HL-60 (cell line): ENCODE measurements around the gene ADAMTS2.

Source experiments
- DNase-seq, 2 experiments: peaks; one replicate each; pipeline ENCODE4 v3.0.0-alpha.2; 2010 to 2020; ENCODE audit warnings: low read depth in 1 of 2, low spot score in 1 of 2
- H3K27ac ChIP-seq: fragments of 250-450 bp; sonication (Bioruptor Pico); replicated peaks from 2 replicates; pipeline ENCODE4 v1.5.1; 2020; ENCODE audit warnings: mild to moderate bottlenecking, moderate library complexity
- H3K27me3 ChIP-seq: fragments of 250-450 bp; sonication (Bioruptor Pico); 2 replicates; pipeline ENCODE4 v1.5.1; 2021; ENCODE audit warnings: mild to moderate bottlenecking, moderate library complexity; ENCODE audit not compliant: insufficient read depth, poor library complexity, severe bottlenecking
- H3K4me3 ChIP-seq: replicated peaks from 2 replicates; pipeline ENCODE4 v1.5.1; 2011; ENCODE audit warnings: mild to moderate bottlenecking, control low read depth, low read length; ENCODE audit not compliant: insufficient read depth
- GABPA ChIP-seq: IDR thresholded peaks from 2 replicates; pipeline ENCODE4 v1.6.1; 2012; ENCODE audit warnings: low read depth
- POLR2AphosphoS5 ChIP-seq: IDR thresholded peaks from 2 replicates; pipeline ENCODE4 v1.6.1; 2012; ENCODE audit warnings: low read depth
- SPI1 ChIP-seq: IDR thresholded peaks from 2 replicates; pipeline ENCODE4 v1.6.1; 2012; ENCODE audit warnings: low read depth, mild to moderate bottlenecking, borderline replicate concordance
- TF ChIP-seq, protein P1 (sequence below): IDR thresholded peaks from one replicate; pipeline ENCODE4 v1.5.1; 2011; ENCODE audit warnings: low read length, control low read depth, inconsistent platforms; ENCODE audit not compliant: insufficient read depth
- TF ChIP-seq, protein P2 (sequence below): IDR thresholded peaks from 2 replicates; pipeline ENCODE4 v1.6.1; 2012; ENCODE audit warnings: low read depth; ENCODE audit not compliant: insufficient replicate concordance

Gene ADAMTS2

GRCh38 chr5:179164331-179165311 lies 180.6 kb downstream of the ADAMTS2 start:
- TF ChIP-seq, protein P1, sequence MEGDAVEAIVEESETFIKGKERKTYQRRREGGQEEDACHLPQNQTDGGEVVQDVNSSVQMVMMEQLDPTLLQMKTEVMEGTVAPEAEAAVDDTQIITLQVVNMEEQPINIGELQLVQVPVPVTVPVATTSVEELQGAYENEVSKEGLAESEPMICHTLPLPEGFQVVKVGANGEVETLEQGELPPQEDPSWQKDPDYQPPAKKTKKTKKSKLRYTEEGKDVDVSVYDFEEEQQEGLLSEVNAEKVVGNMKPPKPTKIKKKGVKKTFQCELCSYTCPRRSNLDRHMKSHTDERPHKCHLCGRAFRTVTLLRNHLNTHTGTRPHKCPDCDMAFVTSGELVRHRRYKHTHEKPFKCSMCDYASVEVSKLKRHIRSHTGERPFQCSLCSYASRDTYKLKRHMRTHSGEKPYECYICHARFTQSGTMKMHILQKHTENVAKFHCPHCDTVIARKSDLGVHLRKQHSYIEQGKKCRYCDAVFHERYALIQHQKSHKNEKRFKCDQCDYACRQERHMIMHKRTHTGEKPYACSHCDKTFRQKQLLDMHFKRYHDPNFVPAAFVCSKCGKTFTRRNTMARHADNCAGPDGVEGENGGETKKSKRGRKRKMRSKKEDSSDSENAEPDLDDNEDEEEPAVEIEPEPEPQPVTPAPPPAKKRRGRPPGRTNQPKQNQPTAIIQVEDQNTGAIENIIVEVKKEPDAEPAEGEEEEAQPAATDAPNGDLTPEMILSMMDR: no peak
- no peak for DNase-seq
- Histone ChIP-seq H3K27ac (no peak overlapping the region), H3K27me3 (no peaks in the 10 kb centered on the region), H3K4me3 (no peak overlapping the region)

- TF ChIP-seq, protein P1: no peak
- TF ChIP-seq SPI1 (no peak), POLR2AphosphoS5 (no peak), GABPA (no peak)
- TF ChIP-seq, protein P2, sequence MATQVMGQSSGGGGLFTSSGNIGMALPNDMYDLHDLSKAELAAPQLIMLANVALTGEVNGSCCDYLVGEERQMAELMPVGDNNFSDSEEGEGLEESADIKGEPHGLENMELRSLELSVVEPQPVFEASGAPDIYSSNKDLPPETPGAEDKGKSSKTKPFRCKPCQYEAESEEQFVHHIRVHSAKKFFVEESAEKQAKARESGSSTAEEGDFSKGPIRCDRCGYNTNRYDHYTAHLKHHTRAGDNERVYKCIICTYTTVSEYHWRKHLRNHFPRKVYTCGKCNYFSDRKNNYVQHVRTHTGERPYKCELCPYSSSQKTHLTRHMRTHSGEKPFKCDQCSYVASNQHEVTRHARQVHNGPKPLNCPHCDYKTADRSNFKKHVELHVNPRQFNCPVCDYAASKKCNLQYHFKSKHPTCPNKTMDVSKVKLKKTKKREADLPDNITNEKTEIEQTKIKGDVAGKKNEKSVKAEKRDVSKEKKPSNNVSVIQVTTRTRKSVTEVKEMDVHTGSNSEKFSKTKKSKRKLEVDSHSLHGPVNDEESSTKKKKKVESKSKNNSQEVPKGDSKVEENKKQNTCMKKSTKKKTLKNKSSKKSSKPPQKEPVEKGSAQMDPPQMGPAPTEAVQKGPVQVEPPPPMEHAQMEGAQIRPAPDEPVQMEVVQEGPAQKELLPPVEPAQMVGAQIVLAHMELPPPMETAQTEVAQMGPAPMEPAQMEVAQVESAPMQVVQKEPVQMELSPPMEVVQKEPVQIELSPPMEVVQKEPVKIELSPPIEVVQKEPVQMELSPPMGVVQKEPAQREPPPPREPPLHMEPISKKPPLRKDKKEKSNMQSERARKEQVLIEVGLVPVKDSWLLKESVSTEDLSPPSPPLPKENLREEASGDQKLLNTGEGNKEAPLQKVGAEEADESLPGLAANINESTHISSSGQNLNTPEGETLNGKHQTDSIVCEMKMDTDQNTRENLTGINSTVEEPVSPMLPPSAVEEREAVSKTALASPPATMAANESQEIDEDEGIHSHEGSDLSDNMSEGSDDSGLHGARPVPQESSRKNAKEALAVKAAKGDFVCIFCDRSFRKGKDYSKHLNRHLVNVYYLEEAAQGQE: no peak
- no peaks in the 10 kb centered on the region for H3K27me3 ChIP-seq
- no peak overlapping the region for H3K4me3 ChIP-seq
- no peak overlapping the region for H3K27ac ChIP-seq
- DNase-seq: no peak
Measured at GRCh38 chr5:179163236-179164155, 181.8 kb downstream of the ADAMTS2 start.

GRCh38 chr5:179162351-179163235 lies 182.7 kb downstream of the ADAMTS2 start:
- Histone ChIP-seq H3K27me3 (no peaks in the 10 kb centered on the region), H3K27ac (no peak overlapping the region), H3K4me3 (no peak overlapping the region)
- TF ChIP-seq SPI1 (no peak), GABPA (no peak), POLR2AphosphoS5 (no peak)
- TF ChIP-seq, protein P2: no peak
- TF ChIP-seq, protein P1: no peak
- no peak for DNase-seq
